C1 segment of cervical spinal cord (tissue), 14 donors: ENCODE data around the gene MYH3.
A peak's percentile ranks its signal among the peaks of the same experiment; 100 is the strongest.
"Not testable (repeated sequence)": the region's sequence is repeated elsewhere in the genome, so short reads cannot be mapped to it uniquely, and the experiment has no call there.

Experiments used
- DNase-seq, 14 donors: peaks; one replicate each; lab custom pipeline; 2025; lab: John Stamatoyannopoulos, UW

MYH3 gene

DNA sequence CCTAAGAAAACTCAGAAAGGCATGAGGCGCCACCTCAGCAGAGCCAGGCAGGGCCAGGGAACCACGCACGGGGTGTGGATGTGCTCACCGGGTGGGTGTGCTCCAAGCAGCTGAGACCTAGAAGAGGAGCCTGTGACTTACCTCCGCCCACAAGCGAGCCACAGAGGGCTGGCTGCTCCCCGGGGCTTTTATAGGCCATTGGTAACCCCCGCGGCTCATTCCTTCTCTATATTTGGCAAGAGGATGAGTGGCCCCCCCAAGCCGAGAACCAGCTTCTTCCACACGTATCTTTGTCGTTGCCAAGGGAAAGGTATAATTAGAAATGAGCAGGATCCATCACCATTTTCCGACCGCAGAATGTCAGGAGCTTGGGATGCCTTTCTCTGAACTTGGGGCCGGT is at the start of gene MYH3:
TSS of gene MYH3 (minus strand) at position 162 of the 400 bp plus-strand sequence. CDS start 2,245 bp downstream, outside the sequence.
- DNase-seq = no peak

DNA sequence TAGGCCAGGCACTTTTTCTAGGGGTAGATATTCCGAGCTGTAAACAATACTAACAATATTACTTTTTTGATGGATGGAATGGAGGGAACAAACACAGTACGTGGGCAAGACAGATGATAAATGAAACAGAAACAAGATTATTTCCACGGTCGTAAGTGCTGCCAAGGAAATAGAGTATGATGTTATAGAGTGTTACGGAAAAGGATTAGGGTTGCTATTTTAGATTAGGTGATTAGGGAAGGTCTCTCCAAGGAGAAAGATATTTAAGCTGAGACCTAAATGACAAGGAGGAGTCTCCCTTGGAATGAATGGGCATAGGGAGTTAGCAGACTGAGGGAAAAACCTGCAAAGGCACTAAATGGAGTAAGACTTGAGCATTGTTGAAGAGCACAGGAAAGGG is 48.6 kb upstream of the MYH3 start:
- DNase-seq = no peak

DNA sequence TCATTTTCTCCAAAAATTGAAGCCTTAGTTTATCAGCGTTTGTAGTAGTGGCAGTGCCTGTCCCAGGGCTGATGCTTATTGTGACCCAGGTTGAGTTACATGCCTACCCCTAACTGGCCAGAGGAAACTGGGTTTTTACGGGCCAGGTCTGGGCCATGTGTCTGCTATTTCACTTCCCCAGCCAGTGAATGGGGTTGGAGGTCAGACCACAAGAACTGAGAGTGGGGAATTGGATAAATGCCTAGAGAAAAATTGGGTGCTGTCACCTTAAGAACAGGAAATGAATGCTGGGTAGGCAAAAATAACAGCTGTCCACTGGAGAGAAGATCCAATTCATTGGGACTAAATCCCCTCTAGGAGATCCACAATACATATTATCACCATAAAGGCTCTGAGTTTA is 45.5 kb upstream of the MYH3 start:
- DNase-seq = no peak

DNA sequence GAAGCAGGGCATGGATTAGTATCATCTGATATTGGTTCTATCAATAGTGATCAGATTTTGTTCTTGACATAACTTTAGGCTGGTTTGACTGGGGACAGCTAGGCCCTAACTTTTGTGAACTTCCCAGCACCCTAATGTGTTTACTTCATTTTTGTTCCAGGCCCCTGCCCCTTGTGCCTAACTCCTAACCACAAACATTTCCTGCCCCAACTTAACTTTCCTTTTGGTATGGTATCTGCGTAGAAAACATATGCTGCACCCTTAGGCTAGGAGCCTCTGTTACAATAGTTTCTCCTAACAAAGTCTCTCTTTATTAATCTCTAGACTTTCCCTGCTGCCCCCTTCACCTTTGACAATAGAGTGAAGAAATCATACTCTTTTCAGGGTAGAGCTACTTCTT is 42.7 kb upstream of the MYH3 start:
- DNase-seq = no peak

DNA sequence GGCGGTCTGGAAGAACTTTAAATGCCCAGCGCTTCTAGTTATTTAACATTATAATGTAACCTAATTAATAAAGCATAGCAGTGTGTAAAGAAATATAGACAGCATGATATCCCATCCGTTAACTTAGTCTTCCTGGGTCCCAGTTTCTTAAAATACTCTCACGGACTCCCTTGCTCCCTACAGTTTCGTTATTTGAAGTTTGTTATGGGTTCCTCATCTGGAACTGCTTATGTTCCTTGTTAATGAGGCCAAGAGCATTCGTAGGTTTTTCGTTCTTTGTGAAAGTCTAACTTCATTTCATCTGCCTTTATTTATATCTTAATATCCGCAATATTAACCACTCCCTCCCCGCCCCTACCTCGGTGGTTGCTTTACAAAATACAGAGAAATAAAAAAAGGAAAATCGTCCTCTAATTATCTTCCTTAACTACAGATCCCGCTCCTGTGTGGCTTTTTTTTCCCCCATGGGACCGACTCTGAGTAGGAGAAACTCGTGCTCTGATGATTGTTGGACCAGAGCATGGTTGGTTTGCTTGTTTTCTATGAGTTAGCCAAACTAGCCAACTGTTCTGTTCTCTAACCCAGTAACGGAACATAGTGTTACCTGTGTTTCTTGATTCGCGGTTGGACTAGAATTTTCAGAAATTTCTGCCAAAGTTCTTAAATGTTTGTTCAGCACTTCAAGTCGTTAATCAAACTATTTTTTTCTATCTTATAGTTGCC is 41.1 kb upstream of the MYH3 start:
- DNase-seq = no peak

DNA sequence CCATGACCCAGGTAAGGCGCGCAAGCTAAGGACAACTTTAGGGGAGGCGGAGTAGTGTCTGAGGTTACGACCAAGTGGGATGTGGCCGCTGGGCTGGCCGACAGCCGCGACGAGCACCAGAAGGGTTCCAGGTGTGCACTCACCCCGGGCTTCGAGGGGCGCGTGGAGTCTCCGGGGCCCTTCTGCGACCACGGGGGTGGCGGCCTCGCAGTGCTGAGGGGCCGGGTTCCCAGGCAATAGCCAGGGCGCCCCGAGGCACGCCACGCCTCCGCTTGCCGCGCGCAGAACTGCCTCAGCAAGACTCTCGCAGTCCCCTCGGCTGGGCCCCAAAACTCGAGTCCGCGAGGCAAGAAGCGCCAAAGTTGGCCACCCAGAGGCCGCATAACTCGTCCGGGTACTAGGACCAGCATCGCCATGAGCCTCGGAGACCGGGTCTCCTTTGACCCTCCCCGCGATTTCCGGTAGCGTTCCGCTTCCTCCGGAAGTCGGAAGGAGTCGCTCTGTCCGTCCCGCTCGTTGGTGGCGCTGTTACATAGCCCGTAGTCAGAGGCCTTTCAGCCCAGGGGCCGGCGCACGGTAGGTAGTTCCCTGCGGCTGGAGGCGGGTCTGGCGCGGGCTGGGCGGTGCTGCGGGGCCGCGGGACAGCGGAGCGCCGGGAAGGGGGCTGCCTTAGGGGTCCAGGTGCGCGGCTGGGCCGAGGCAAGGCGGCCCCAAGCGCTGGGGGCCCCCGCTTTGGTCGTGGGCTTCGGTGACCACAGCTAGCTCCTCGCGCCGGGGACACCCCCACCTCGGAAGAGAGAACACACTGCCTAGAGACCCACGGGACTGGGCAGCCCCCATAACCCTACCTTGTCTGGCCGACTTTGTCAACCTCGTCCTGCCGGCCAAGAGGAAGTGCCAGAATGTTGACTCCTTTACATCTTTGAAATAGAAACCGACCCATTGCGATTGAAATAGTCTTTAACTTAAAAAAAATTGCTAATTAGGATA is 40.3 kb upstream of the MYH3 start, which contains the start of the genes ADPRM and SCO1:
TSS of gene ADPRM (plus strand) at position 503 of the 990 bp plus-strand sequence. CDS start 7,333 bp downstream, outside the sequence.
TSS of gene SCO1 (minus strand) at position 442 of the 990 bp plus-strand sequence. CDS start at position 416, 26 bp downstream.
- peak; percentile 9 to 94 (median 88) for DNase-seq

DNA sequence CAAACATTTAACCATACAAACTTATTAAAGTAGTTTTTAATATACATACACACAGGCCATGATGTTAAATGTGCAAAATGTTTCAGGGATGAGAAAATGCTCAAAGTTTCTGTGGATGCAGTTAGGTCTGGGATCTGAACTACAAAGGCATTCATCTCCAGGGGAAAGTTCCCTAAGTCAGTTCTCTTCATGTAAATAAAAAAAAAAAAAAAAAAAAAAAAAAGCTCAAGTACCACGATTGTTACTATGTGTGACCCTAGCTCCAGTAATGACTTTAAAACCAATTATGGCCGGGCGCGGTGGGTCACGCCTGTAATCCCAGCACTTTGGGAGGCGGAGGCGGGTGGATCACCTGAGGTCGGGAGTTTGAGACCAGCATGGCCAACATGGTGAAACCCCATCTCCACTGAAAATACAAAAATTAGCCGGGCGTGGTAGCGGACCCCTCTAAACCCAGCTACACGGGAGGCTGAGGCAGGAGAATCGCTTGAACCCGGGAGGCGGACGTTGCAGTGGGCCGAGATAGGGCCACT is 38.8 kb upstream of the MYH3 start:
- not testable (repeated sequence) for DNase-seq

DNA sequence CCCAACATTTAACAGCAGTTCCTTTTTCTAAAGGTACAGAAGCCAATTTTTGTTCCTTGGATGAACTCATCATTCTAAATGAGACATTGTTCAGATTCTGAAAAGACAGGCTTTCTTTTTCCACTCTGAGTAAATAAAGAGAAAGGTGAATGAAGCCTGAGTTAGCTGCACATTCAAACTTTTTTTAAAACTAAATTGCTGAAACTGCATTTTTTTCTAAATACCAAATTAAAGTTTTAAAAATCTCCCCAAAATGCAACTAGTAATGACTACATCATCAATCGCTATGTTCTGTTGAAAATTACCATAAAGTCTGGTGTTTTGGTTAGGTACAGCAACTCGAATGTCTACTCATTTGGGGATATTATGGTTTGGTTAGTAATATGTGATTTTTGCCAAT is 30.4 kb upstream of the MYH3 start:
- DNase-seq = no peak

DNA sequence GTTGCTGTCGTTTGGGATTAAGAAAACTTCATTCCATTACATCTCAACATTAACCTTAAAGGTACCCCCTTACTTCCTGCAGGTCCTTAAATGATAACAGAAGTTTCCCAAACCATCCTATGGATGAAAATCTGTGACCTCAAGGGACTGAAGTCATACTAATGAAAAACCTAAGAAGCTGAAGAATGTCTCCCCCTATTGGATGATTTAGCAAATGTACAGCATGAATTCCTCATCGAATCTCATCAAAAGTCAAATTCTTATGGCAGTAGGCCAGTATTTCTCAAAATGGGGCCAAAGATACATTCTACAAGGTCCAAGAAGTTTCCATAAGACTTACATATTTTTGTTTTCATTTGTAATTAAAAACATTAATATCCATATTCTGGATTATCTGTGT is 26.7 kb upstream of the MYH3 start:
- DNase-seq = no peak

DNA sequence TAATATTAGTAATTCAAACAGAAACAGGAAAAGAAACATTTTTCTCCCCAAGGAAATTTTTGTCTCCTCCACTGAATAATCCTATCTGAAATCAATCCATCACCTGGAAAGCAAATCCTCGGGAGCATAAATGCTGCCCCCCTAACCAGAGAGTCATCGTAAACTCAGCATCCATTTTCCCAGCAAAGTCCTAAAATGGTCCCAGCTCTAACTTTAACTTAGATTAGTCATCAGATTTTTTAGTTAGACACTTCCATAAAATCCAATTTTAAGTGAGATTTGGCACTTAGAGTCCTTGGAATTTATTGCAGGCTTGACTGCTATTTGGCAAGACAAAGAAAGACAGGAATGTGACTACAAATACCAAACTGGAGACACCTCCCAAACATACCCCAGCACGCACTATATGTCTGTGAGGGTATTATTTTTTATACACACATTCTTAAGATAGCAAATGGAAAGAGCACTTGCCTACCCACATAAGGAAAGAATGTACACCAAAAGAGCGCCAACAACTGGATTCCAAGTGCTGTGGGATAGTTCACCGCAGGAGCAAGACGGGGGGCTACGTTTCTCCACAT is 24.8 kb upstream of the MYH3 start:
- DNase-seq = no peak

DNA sequence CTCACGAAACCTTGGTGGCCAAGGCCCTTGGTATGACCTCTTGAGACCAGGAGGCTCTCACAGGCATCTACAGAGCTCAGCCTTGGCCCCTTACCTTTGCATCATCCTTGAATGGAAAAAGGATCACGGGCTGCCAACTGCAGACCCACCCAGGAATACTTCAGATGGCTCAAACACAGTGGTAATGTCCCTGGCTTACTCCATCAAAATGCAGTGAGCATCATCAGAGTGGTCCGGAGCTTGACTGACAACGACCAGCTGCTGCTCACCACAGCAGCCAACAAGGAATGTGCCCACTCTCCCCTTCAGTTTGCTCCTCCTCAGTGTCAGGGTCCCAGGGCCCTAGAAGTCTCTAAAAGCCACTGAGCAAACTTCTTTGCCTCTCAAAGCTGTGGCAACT is 17.6 kb upstream of the MYH3 start:
- DNase-seq = no peak

DNA sequence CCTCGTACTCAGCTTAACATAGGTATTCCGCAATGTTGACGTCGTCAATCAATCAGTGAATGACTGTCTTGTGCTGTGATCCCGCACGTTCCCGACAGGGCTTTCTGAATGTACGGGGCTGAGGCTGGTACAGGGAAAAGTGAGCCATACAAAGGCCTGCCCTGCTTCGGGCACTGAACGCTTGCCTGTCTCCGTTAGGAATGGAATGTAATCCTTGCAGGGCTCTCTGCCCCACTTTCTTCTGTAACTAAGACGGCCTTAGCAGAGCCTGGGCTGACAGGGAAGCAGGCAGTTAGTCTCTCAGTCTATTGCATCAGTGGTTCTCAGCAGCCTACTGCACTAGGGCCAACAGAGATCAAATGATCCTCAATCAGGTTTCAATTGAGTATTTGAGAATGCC is 16.2 kb upstream of the MYH3 start:
- no peak for DNase-seq

DNA sequence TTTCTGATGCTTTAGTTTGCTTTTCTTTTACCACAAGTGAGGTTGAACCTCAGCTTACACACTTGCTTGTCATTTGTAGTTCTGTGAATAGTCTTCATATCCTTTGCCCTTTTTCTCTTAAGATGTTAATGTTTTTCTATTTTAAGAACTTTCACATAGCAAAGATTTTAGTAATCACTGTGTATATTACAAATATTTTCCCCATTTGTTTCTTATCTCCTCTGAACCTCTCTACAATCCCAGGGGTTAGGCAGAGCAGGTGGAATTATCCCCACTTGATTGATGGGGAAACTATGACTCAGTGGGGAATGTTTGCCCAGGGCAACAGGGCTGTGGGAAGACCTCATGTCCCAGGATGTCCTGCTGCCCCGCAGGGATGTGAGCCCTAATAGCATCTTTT is 11.7 kb upstream of the MYH3 start:
- DNase-seq = no peak

DNA sequence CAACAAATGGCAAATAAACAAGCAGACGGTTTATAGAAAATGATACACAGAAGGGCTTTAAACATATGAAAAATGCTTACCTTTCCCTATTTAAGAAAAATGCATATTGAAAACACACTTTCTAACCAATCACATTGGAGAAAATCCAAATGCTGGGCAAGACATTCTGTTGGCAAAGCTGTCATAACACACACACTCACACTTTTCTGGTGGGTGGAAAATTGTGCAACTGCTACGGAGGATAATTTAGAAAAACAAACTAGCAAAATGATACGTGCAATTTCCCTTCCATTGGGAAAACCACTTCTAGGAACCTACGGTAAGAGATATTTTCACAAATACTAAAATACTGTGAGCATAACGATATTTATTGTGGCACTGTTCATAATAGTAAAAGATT is 9.8 kb upstream of the MYH3 start:
- DNase-seq = no peak

DNA sequence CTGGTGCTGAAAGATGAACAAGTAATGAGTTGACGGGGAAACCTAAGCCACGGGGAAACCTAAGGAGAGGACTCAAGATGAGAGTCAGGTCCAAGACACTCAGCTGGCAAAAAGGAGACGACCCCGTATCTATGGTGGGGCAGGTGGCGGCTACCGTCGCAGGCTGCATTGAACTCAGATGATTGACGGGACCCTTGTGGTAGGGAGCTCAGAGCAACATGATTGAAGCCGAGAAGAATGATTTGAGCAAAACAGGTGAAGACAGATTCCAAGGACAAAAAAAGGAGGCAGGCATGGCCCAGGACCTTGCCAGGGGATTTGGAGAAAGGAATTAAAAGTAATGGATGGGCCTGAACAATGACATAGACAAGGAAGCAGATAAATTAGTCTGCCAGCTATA is 7.5 kb upstream of the MYH3 start:
- DNase-seq = no peak

DNA sequence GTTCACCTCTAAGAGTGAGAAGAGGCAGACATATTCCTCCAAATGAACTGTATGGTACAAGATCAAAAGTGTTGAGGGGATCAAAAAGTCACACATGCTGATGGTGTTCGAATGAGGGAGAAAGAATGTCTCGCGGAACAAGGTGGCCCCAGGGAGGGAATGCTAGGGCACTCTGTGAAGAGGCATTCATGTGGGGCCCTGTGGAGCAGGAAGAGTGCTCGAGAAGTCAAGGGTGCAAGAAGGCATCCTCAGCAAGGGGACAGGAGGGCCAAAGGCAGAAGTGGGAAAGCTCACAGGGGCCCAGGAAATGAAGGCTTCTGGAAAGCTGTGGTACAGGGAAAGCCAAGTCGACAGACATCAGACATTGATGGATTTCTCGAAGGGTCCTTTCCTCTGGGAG is 6.1 kb upstream of the MYH3 start:
- no peak for DNase-seq

DNA sequence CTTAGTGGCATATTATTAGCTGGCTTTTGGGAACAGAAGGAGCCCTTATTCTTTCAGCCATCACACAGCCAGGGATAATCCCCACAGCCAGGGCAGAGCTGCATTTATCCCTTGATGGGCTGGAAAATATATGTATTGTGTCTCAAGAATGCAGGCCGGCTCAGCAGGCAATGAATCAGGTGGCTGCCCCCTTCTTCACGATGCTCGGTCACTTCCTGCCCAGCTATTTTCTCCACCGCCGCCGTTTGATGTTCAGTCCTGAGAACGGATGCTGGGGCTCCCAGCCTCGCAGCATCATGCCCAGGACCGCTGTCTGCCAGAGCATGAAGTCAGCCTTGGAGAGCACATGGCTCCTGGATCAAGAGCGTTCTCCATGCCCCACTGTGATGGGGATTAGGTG is 4.3 kb upstream of the MYH3 start:
- no peak for DNase-seq

DNA sequence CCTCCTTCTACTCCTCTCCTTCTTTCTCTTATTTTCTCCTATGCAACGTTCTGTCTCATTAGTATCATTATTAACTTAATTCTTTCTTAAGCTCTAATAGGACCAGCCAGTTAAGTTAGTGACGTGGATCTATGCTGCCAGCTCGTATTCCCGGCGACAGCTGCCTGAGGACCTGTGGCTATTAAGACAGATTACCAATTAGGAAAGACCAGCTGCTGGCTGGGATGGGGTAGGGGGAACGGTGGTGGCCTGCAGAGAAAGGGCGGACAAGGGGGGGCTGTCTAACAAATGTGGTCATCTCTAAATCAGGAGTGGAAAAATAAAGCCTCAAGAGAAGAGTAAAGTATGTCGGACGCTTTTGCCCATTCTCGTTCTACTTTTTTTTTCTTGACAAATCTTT is 770 bp upstream of the MYH3 start:
- DNase-seq = no peak

DNA sequence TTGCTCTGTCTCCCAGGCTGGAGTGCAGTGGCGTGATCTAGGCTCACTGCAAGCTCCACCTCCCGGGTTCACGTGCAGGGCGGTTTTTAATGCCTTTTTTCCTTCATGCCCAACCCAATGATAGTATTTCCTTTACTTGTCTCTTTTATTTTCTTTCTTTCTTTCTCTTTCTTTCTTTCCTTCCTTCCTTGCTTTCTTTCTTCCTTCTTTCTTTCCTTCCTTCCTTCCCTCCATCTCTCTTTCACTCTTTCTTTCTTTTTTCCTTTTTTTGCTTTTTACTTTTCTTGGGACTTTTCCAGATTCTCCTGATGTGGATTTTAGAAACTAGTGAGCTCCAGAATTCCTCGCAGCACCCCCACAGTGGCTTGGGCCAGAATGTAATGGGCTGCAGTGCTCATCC is 3.1 kb downstream of the MYH3 start:
- no peak for DNase-seq

DNA sequence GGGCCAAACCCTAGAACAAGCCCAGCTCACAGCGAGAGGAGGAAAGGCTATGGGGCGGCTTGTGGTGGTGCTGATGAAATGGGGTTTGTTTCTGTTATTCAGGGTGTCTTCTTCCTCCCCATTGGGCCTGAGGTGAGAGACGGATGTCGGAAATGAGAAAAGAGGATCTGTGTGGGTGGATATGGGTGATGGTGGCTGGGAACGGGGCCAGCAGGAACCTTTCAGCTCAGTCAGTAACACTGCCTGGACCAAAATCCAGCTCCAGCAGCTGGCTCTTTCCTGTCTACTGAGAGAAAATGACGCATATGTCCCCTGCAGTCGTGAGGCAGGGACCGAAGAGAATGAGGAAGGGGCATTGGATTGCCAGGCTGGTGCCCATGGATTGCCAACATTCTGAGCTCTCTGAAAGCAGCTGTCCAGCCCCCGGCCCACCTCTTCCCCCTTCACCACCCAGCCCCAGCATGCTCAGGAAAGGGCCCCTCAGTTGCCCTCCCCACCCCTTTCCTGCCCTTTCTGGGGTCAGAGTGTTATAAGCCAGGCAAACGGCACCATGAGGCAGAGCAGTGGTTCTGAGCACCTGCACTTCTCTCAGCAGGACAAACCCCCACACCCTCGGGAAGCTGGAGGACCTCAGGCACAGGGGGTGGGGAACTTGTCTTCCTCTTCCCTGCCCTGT is 4.0 kb downstream of the MYH3 start:
- peak in 3 of 14 donors; percentile 1 to 9 (median 4) for DNase-seq

DNA sequence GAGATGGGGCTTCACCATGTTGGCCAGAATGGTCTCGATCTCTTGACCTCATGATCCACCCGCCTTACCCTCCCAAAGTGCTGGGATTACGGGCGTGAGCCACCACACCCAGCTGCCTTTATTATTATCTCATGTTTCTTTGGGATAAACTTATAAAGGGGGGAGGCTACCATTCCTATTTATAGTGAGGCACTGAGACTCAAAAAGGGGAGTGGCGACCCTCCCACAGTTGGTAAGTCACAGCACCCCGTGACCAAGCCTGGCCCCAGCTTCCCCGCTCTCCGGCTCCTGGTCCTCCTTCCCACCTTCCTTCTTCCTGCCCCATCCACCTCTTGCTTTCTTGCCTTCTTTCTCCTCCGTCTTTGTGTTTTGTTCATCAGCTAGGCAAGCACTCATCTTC is 5.2 kb downstream of the MYH3 start:
- DNase-seq = no peak
